HEK293 (cell line): Measurements from ENCODE around the gene FRMD4A.

Experiments
- GFI1B ChIP-seq: fragments of 450-650 bp; formaldehyde crosslinking; IDR thresholded peaks from 2 replicates; pipeline ENCODE4 v1.5.1; 2016; ENCODE audit warnings: missing biosample characterization, missing genetic modification characterization
- GLIS1 ChIP-seq: fragments of 450-650 bp; formaldehyde crosslinking; IDR thresholded peaks from 2 replicates; pipeline ENCODE4 v1.5.1; 2016; ENCODE audit warnings: missing biosample characterization, missing genetic modification characterization
- HOXA7 ChIP-seq: sonication (generic); formaldehyde crosslinking; IDR thresholded peaks from 2 replicates; pipeline ENCODE4 v1.8.1; 2022; ENCODE audit warnings: missing genetic modification reagents, borderline replicate concordance
- ZBTB21 ChIP-seq: fragments of 450-650 bp; formaldehyde crosslinking; IDR thresholded peaks from 2 replicates; pipeline ENCODE4 v1.5.1; 2017; ENCODE audit warnings: missing biosample characterization, missing genetic modification characterization
- ZNF121 ChIP-seq: fragments of 450-650 bp; formaldehyde crosslinking; IDR thresholded peaks from 2 replicates; pipeline ENCODE4 v1.5.1; 2016; ENCODE audit warnings: missing biosample characterization, missing genetic modification characterization
- ZNF157 ChIP-seq: fragments of 450-650 bp; formaldehyde crosslinking; IDR thresholded peaks from 2 replicates; pipeline ENCODE4 v1.5.1; 2016; ENCODE audit warnings: missing biosample characterization, missing genetic modification characterization
- ZNF221 ChIP-seq: fragments of 450-650 bp; formaldehyde crosslinking; IDR thresholded peaks from 2 replicates; pipeline ENCODE4 v1.5.1; 2017; ENCODE audit warnings: missing biosample characterization, missing genetic modification characterization, borderline replicate concordance
- ZNF274 ChIP-seq, 2 experiments: fragments of 200-500 bp in 1 of 2; fragments of 450-650 bp in 1 of 2; sonication (Bioruptor generic) in 1 of 2; formaldehyde crosslinking in 1 of 2; IDR thresholded peaks; 2 replicates each; pipeline versions ENCODE4 v1.5.1 to v1.6.1; 2014 to 2016; ENCODE audit warnings: borderline replicate concordance in 1 of 2, inconsistent platforms in 1 of 2, low read length in 1 of 2, missing biosample characterization in 1 of 2, missing genetic modification characterization in 1 of 2
- ZNF560 ChIP-seq: fragments of 450-650 bp; formaldehyde crosslinking; IDR thresholded peaks from 2 replicates; pipeline ENCODE4 v1.5.1; 2017; ENCODE audit warnings: missing biosample characterization, missing genetic modification characterization, borderline replicate concordance
- ZNF660 ChIP-seq: fragments of 450-650 bp; IDR thresholded peaks from 2 replicates; pipeline ENCODE4 v1.5.1; 2018; ENCODE audit warnings: missing biosample characterization, mild to moderate bottlenecking, missing genetic modification characterization
- ZNF830 ChIP-seq: fragments of 450-650 bp; IDR thresholded peaks from 2 replicates; pipeline ENCODE4 v1.5.0; 2018; ENCODE audit warnings: missing biosample characterization, missing genetic modification characterization, low read depth, mild to moderate bottlenecking, moderate library complexity
- ZSCAN30 ChIP-seq: fragments of 450-650 bp; IDR thresholded peaks from 2 replicates; pipeline ENCODE4 v1.5.1; 2018; ENCODE audit warnings: missing biosample characterization, mild to moderate bottlenecking, missing genetic modification characterization, moderate library complexity
- TF ChIP-seq, protein P1 (sequence below): fragments of 450-650 bp; formaldehyde crosslinking; IDR thresholded peaks from 2 replicates; pipeline ENCODE4 v1.5.1; 2016; ENCODE audit warnings: missing biosample characterization, missing genetic modification characterization
- TF ChIP-seq, protein P2 (sequence below): fragments of 450-650 bp; formaldehyde crosslinking; IDR thresholded peaks from 2 replicates; pipeline ENCODE4 v1.5.1; 2016; ENCODE audit warnings: missing biosample characterization, missing genetic modification characterization

DNA sequence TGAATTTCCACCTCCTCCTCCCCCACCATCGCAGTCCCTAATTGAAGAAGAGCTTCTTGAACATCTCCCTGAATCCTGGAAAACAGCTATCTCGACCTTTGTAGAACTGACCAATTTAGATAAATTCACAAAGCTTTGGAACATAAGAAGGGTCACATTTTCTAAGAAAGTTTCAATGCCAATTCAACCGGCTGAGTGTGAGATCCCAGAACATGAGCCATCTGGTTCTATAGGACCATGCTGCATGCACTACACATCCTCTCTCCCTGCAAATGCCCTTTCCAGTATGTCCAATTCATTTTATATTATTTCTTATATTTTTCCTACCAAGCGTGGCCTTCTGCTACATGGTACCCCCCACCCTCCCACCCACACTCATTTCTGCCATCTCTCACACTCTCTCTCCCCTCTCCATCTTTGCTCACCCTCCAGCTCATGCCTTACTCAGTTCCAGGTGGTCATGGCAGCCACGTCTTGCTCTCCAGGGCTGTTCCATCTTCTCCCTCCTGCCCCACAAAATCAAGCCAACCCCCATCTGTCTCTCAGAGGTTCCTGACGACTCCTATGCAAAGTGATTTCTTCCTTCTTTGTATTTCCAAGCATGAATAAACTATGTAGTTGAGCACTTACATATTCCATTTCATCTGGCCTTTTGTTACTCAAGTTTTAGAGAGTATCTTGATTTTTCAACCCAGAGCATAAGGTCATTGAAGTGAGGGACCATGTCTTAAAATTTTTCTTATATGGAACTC is 19.3 kb downstream of the FRMD4A start:
- TF ChIP-seq, protein P1, sequence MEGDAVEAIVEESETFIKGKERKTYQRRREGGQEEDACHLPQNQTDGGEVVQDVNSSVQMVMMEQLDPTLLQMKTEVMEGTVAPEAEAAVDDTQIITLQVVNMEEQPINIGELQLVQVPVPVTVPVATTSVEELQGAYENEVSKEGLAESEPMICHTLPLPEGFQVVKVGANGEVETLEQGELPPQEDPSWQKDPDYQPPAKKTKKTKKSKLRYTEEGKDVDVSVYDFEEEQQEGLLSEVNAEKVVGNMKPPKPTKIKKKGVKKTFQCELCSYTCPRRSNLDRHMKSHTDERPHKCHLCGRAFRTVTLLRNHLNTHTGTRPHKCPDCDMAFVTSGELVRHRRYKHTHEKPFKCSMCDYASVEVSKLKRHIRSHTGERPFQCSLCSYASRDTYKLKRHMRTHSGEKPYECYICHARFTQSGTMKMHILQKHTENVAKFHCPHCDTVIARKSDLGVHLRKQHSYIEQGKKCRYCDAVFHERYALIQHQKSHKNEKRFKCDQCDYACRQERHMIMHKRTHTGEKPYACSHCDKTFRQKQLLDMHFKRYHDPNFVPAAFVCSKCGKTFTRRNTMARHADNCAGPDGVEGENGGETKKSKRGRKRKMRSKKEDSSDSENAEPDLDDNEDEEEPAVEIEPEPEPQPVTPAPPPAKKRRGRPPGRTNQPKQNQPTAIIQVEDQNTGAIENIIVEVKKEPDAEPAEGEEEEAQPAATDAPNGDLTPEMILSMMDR (tag by site-specific recombination) = no peak
- TF ChIP-seq ZNF221 (tag by site-specific recombination) (no peak), GFI1B (tag by site-specific recombination) (no peak), ZNF660 (tag by site-specific recombination) (no peak), ZNF274 (IDR thresholded peaks at IDR 0.05; ENCODE audit: low read length) (no peak), ZNF274 (tag by site-specific recombination; IDR thresholded peaks at IDR 0.05; ENCODE audit: borderline replicate concordance) (no peak), ZBTB21 (tag by site-specific recombination) (no peak), ZNF157 (no peak), GLIS1 (tag by site-specific recombination) (no peak), HOXA7 (no peak), ZNF121 (tag by site-specific recombination) (no peak), ZNF560 (no peak), ZSCAN30 (tag by site-specific recombination) (no peak), ZNF830 (no peak)
- TF ChIP-seq, protein P2, sequence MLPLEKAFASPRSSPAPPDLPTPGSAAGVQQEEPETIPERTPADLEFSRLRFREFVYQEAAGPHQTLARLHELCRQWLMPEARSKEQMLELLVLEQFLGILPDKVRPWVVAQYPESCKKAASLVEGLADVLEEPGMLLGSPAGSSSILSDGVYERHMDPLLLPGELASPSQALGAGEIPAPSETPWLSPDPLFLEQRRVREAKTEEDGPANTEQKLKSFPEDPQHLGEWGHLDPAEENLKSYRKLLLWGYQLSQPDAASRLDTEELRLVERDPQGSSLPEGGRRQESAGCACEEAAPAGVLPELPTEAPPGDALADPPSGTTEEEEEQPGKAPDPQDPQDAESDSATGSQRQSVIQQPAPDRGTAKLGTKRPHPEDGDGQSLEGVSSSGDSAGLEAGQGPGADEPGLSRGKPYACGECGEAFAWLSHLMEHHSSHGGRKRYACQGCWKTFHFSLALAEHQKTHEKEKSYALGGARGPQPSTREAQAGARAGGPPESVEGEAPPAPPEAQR = no peak
